Tibial nerve (tissue), 3 donors: ENCODE data around the gene MGST2.

Experiments used
- CTCF ChIP-seq, 5 experiments: fragments of 200-600 bp in 3 of 5; fragments of 450-650 bp in 2 of 5; sonication (generic) in 3 of 5; IDR thresholded peaks; one replicate each; pipeline ENCODE4 v1.5.1; 2016 to 2019; ENCODE audit warnings: antibody characterized with exemption in 5 of 5, mild to moderate bottlenecking in 3 of 5, moderate library complexity in 2 of 5
- POLR2A ChIP-seq, 2 donors: fragments of 450-650 bp; IDR thresholded peaks; one replicate each; pipeline ENCODE4 v1.6.1; 2017; ENCODE audit warnings: antibody characterized with exemption in 2 of 2, mild to moderate bottlenecking in 2 of 2, moderate library complexity in 2 of 2

DNA sequence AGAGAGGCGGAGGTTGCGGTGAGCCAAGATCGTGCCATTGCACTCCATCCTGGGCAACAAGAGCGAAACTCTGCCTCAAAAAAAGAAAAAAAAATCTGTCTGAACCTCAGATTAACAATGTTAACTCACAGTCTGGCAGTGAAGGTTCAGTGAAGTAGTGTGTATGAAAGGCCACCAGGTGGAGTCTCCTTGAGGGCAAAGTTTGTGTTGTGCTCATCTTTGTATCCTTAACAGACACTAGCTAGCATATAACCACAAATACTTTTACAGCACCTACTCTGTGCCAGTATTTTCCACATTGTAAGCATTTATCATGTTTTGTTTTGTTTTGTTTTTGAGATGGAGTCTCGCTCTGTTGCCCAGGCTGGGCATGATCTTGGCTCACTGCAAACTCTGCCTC, 46.0 kb upstream of the MGST2 start:
- TF ChIP-seq CTCF (IDR thresholded peaks at IDR 0.05) (peak in 1 of 5 experiments; percentile 13), POLR2A (IDR thresholded peaks at IDR 0.05) (no peak)
